ENCODE results near the gene RAX2. TPM values are rescaled to one million over a fixed set of nuclear protein-coding genes. Genes with fewer than 3 reads are reported as not detected.

RAX2 gene
- total and polyA plus RNA-seq, 9 of the 15 experiments (the other 6 are each of a cell fraction or from before 2014, with no cell fraction given) = not detected

DNA sequence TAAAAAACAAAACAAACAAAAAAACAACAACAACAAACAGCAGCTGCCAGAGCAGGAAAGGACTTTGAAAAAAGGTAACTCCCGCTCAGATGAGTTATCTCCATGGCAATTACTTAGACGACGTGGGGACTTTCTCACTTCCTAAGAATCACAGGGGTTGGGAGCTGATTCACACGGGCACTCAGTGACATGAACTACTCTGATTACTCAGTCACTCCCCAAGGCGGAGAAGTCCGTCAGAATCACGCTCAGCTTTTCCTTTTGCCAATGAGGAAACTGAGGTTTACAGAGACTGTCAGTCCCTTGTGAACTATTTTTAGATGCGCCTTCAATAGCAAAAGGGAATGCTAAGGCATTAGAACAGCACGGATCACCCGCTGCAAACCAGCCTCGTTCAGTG, 46.4 kb upstream of the RAX2 start:
- CTCF ChIA-PET (ENCODE audit: low intra/inter-chr PET ratio) = no interaction called here
- no peaks in the 10 kb centered on the region; a peak in 1 of 5 replicates for H3K27me3 ChIP-seq (ENCODE audit: control insufficient read depth in 2 of 2, insufficient read depth in 2 of 2, low read length in 2 of 2)
- in situ Hi-C loops (cut with MboI) = no loop called here
- TF ChIP-seq CTCF (IDR thresholded peaks at IDR 0.05 in 2 of 3, conservative IDR thresholded peaks at IDR 0.05 in 1 of 3; ENCODE audit: insufficient read depth in 2 of 3, low read depth in 1 of 3, low read length in 3 of 3) (no peak), NR4A1 (CRISPR knock-in tag; IDR thresholded peaks at IDR 0.05) (no peak), NR4A1 (tag; IDR thresholded peaks at IDR 0.05) (no peak), TCF15 (CRISPR knock-in tag; IDR thresholded peaks at IDR 0.05) (no peak), KDM4B (IDR thresholded peaks at IDR 0.05; ENCODE audit: borderline replicate concordance in 2 of 2, low read depth in 1 of 2) (no peak), XRCC4 (IDR thresholded peaks at IDR 0.05; ENCODE audit: extremely low read depth, insufficient read depth, insufficient read length) (no peak), RCOR1 (IDR thresholded peaks at IDR 0.05; ENCODE audit: borderline replicate concordance in 1 of 2, low read depth in 2 of 2, low read length in 2 of 2) (no peak), ELK3 (CRISPR knock-in tag; IDR thresholded peaks at IDR 0.05) (no peak)
- TF ChIP-seq, protein P1, sequence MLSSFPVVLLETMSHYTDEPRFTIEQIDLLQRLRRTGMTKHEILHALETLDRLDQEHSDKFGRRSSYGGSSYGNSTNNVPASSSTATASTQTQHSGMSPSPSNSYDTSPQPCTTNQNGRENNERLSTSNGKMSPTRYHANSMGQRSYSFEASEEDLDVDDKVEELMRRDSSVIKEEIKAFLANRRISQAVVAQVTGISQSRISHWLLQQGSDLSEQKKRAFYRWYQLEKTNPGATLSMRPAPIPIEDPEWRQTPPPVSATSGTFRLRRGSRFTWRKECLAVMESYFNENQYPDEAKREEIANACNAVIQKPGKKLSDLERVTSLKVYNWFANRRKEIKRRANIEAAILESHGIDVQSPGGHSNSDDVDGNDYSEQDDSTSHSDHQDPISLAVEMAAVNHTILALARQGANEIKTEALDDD (IDR thresholded peaks at IDR 0.05) = no peak
- TF ChIP-seq, protein P2, sequence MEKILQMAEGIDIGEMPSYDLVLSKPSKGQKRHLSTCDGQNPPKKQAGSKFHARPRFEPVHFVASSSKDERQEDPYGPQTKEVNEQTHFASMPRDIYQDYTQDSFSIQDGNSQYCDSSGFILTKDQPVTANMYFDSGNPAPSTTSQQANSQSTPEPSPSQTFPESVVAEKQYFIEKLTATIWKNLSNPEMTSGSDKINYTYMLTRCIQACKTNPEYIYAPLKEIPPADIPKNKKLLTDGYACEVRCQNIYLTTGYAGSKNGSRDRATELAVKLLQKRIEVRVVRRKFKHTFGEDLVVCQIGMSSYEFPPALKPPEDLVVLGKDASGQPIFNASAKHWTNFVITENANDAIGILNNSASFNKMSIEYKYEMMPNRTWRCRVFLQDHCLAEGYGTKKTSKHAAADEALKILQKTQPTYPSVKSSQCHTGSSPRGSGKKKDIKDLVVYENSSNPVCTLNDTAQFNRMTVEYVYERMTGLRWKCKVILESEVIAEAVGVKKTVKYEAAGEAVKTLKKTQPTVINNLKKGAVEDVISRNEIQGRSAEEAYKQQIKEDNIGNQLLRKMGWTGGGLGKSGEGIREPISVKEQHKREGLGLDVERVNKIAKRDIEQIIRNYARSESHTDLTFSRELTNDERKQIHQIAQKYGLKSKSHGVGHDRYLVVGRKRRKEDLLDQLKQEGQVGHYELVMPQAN (IDR thresholded peaks at IDR 0.05; ENCODE audit: borderline replicate concordance) = no peak
- TF ChIP-seq, protein P3, sequence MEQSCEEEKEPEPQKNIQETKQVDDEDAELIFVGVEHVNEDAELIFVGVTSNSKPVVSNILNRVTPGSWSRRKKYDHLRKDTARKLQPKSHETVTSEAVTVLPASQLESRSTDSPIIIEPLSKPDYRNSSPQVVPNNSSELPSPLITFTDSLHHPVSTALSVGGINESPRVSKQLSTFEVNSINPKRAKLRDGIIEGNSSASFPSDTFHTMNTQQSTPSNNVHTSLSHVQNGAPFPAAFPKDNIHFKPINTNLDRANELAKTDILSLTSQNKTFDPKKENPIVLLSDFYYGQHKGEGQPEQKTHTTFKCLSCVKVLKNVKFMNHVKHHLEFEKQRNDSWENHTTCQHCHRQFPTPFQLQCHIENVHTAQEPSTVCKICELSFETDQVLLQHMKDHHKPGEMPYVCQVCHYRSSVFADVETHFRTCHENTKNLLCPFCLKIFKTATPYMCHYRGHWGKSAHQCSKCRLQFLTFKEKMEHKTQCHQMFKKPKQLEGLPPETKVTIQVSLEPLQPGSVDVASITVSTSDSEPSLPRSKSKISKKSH (CRISPR knock-in tag; IDR thresholded peaks at IDR 0.05) = no peak
- TF ChIP-seq, protein P4, sequence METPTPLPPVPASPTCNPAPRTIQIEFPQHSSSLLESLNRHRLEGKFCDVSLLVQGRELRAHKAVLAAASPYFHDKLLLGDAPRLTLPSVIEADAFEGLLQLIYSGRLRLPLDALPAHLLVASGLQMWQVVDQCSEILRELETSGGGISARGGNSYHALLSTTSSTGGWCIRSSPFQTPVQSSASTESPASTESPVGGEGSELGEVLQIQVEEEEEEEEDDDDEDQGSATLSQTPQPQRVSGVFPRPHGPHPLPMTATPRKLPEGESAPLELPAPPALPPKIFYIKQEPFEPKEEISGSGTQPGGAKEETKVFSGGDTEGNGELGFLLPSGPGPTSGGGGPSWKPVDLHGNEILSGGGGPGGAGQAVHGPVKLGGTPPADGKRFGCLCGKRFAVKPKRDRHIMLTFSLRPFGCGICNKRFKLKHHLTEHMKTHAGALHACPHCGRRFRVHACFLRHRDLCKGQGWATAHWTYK (CRISPR knock-in tag; IDR thresholded peaks at IDR 0.05) = no peak

More for the DNA sequence above, 46.4 kb upstream of the RAX2 start:
- H3K4me3 ChIP-seq = no peak overlapping the region
- H3K36me3 ChIP-seq (ENCODE audit: control insufficient read depth, insufficient read depth, low read length) = no peaks in the 10 kb centered on the region
- H3K79me2 ChIP-seq (ENCODE audit: control insufficient read depth, insufficient read depth, low read length) = no peaks in the 10 kb centered on the region
- no peaks in the 10 kb centered on the region for H3K9me1 ChIP-seq (ENCODE audit: control insufficient read depth, insufficient read depth, low read length)
- DNase-seq (ENCODE audit: extremely low read depth in 1 of 4, low spot score in 3 of 4) (no peak), ATAC-seq (no peak), FAIRE-seq (peak; percentile 19)
- POLR2A ChIA-PET = interaction anchor here (0.6 to 1.2 kb wide), 4 partner anchors 9 to 167 kb away, joined by 3 to 4 read pairs (median 3); partner anchors contain the start of gene EEF2
- WGBS (ENCODE audit: insufficient coverage, low coverage, missing lambda C conversion rate) = 27% methylated on average over 11 of the region's 11 CpGs
- H3K4me1 ChIP-seq (replicated peaks in 1 of 2; ENCODE audit: control insufficient read depth in 2 of 2, insufficient read depth in 2 of 2, low read length in 2 of 2) = peaks cover 5 to 51% of the 10 kb centered on the region in 2 experiments; a peak in 4 of 5 replicates
- H2AFZ ChIP-seq (ENCODE audit: low read depth, low read length) = peak overlapping the region; percentile 54; the same call in 1 of the 2 replicates
- no peak overlapping the region for H3K27ac ChIP-seq (ENCODE audit: extremely low read depth, low read depth, low read length)
- no TSS peak for BruUV-seq (replicated peaks)
- H4K20me1 ChIP-seq (replicated peaks; ENCODE audit: control insufficient read depth, insufficient read depth, low read length) = no peaks in the 10 kb centered on the region
- no peaks in the 10 kb centered on the region for H3K9me3 ChIP-seq (replicated peaks; ENCODE audit: control insufficient read depth, insufficient read depth, low read depth, low read length)
- intact Hi-C loops (cut with micrococcal nuclease) = no loop called here
- H3K4me2 ChIP-seq (ENCODE audit: insufficient read depth, low read length) = no peak overlapping the region
- peak overlapping the region in 1 of 2 experiments; percentile 58; a peak in 2 of 4 replicates for H3K9ac ChIP-seq (ENCODE audit: insufficient read depth in 1 of 2, low read depth in 2 of 2, low read length in 2 of 2)

Data from K562 (cell line).